DOHH2 (cell line): Measurements from ENCODE around the gene DAZAP1.

Experiments
- H3F3A ChIP-seq: fragments of 200-600 bp; sonication (generic), shearing (Covaris generic); 2 replicates; pipeline ENCODE4 v1.6.0; 2016; ENCODE audit warnings: antibody characterized with exemption, mild to moderate bottlenecking; ENCODE audit not compliant: control insufficient read depth, insufficient read depth
- H3K27ac ChIP-seq: fragments of 200-600 bp; sonication (generic); 2 replicates; pipeline ENCODE4 v1.5.1; 2014; ENCODE audit warnings: low read depth, mild to moderate bottlenecking, low read length, moderate library complexity
- H3K27me3 ChIP-seq: fragments of 200-600 bp; sonication (generic); 2 replicates; pipeline ENCODE4 v1.6.1; 2014; ENCODE audit warnings: mild to moderate bottlenecking, low read length, mixed read lengths; ENCODE audit not compliant: control insufficient read depth
- H3K36me3 ChIP-seq: fragments of 200-600 bp; sonication (generic); 2 replicates; pipeline ENCODE4 v1.6.1; 2014; ENCODE audit warnings: mild to moderate bottlenecking, low read length, moderate library complexity, mixed read lengths; ENCODE audit not compliant: control insufficient read depth
- H3K4me1 ChIP-seq: fragments of 200-600 bp; sonication (generic); 2 replicates; pipeline ENCODE4 v1.6.1; 2014; ENCODE audit warnings: mild to moderate bottlenecking, low read length, mixed read lengths; ENCODE audit not compliant: control insufficient read depth
- H3K4me2 ChIP-seq: fragments of 200-600 bp; sonication (generic); 2 replicates; pipeline ENCODE4 v1.6.0; 2014; ENCODE audit warnings: mild to moderate bottlenecking, low read length, moderate library complexity
- H3K4me3 ChIP-seq: fragments of 200-600 bp; sonication (generic); 2 replicates; pipeline ENCODE4 v1.5.1; 2014; ENCODE audit warnings: mild to moderate bottlenecking, low read length, mixed read lengths
- H3K79me2 ChIP-seq: fragments of 200-600 bp; sonication (generic); 2 replicates; pipeline ENCODE4 v1.6.1; 2014; ENCODE audit warnings: mild to moderate bottlenecking, low read length, mixed read lengths; ENCODE audit not compliant: control insufficient read depth
- H3K9me2 ChIP-seq: fragments of 200-600 bp; sonication (generic); replicated peaks from 2 replicates; pipeline ENCODE4 v1.6.1; 2014; ENCODE audit warnings: mild to moderate bottlenecking, low read length, mixed read lengths; ENCODE audit not compliant: control insufficient read depth
- H3K9me3 ChIP-seq: fragments of 200-600 bp; sonication (generic); 2 replicates; pipeline ENCODE4 v1.6.1; 2014; ENCODE audit warnings: antibody characterized with exemption, low read length, mixed read lengths; ENCODE audit not compliant: control insufficient read depth, insufficient read depth
- H4K20me1 ChIP-seq: fragments of 200-600 bp; sonication (generic); 2 replicates; pipeline ENCODE4 v1.6.0; 2014; ENCODE audit warnings: low read depth, mild to moderate bottlenecking, antibody characterized with exemption, low read length, moderate library complexity; ENCODE audit not compliant: control insufficient read depth, insufficient read depth
- CTCF ChIP-seq: fragments of 200-600 bp; sonication (generic); IDR thresholded peaks from one replicate; pipeline ENCODE4 v1.5.1; 2014; ENCODE audit warnings: antibody characterized with exemption, mild to moderate bottlenecking, low read depth, low read length; ENCODE audit not compliant: poor library complexity, severe bottlenecking
- EZH2phosphoT487 ChIP-seq: fragments of 200-600 bp; sonication (generic); IDR thresholded peaks from 2 replicates; pipeline ENCODE4 v1.6.1; 2017; ENCODE audit warnings: borderline replicate concordance, mild to moderate bottlenecking, antibody characterized with exemption, low read length, moderate library complexity, mixed read lengths

DAZAP1 gene

DNA sequence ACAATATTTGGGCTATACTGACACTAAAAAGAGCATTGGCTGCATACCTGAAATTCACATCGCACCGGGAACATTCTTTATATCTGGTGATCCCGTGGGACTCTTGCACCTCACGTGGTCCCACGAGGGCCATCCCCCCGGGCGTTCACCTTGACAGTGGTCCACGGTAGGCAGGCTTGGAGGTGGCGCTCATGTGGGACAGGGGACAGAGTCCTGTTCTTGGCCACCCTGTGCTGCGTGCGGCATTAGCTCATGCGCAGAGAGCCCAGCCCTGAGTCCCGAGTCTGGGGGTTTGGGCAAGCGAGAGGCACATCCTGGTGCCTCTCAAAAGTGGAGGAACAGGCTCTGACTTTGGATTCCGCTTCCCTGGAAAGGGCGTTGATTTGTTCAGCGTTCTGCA is 13.5 kb upstream of the DAZAP1 start:
- H4K20me1 ChIP-seq, result no peaks in the 10 kb centered on the region; the same call in 1 of the 2 replicates
- peaks cover 3% of the 10 kb centered on the region; the same call in 1 of the 2 replicates for H3F3A ChIP-seq
- no peaks in the 10 kb centered on the region for H3K79me2 ChIP-seq
- TF ChIP-seq EZH2phosphoT487, result no peak
- TF ChIP-seq CTCF, result no peak
- no peaks in the 10 kb centered on the region for H3K9me2 ChIP-seq
- H3K27me3 ChIP-seq, result no peaks in the 10 kb centered on the region
- no peak overlapping the region for H3K4me2 ChIP-seq
- H3K27ac ChIP-seq, result no peak overlapping the region
- H3K4me3 ChIP-seq, result no peak overlapping the region
- H3K4me1 ChIP-seq, result no peaks in the 10 kb centered on the region
- H3K36me3 ChIP-seq, result peaks cover 36% of the 10 kb centered on the region
- no peaks in the 10 kb centered on the region for H3K9me3 ChIP-seq

DNA sequence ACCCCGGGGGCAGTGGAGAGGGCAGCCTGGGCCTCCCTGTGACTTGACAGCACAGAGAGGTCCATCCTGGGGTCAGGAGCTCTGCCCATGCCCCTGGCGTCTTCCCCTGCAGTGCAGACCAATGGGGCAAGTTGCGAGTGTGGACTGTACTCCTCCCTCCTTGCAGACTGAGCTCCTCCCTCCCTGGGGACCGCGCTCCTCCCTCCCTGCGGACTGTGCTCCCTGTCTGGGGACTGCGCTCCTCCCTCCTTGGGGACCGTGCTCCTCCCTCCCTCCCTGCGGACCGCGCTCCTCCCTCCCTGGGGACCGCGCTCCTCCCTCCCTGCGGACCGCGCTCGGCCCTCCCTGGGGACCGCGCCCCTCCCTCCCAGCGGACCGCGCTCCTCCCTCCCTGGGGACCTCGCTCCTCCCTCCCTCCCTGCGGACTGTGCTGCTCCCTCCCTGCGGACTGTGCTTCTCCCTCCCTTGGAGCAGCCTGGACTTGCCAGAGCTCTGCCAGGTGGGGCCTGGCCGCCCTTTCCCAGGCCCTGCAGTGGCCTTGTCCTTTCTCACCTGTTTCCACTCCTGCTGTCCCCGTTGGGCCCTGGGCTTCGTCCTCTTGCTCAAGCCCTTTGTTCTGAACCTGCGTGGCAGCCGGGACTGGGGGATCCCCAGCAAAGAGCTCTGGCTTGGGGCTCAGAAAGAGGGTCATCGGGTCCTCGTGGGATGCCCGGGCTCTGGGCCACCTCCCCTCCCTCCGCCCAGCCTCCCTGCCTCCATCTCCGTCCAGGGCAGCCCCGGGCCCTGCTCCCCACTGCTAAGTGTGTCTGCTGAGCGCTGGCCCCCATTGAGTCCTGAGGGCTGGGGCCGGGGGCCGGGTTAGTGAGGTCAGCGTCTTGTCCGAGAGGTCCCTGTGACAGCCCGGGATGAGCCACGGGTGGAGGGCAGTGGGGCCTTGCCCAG is 12.9 kb upstream of the DAZAP1 start:
- H3K4me3 ChIP-seq, result no peak overlapping the region
- no peaks in the 10 kb centered on the region for H3K27me3 ChIP-seq
- H3K9me3 ChIP-seq, result no peaks in the 10 kb centered on the region
- no peak overlapping the region for H3K4me2 ChIP-seq
- H3K4me1 ChIP-seq, result no peaks in the 10 kb centered on the region
- H3F3A ChIP-seq, result peaks cover 3% of the 10 kb centered on the region; the same call in 1 of the 2 replicates
- TF ChIP-seq CTCF (no peak), EZH2phosphoT487 (no peak)
- H4K20me1 ChIP-seq, result peaks cover 3% of the 10 kb centered on the region
- peaks cover 36% of the 10 kb centered on the region; the same call in 1 of the 2 replicates for H3K36me3 ChIP-seq
- no peaks in the 10 kb centered on the region for H3K79me2 ChIP-seq
- no peak overlapping the region for H3K27ac ChIP-seq
- no peaks in the 10 kb centered on the region for H3K9me2 ChIP-seq

- no peaks in the 10 kb centered on the region for H3K27me3 ChIP-seq
- H3K79me2 ChIP-seq, result peaks cover 6% of the 10 kb centered on the region
- peaks cover 3% of the 10 kb centered on the region; the same call in 1 of the 2 replicates for H3F3A ChIP-seq
- H3K9me2 ChIP-seq, result no peaks in the 10 kb centered on the region
- no peak overlapping the region for H3K4me3 ChIP-seq
- peaks cover 4% of the 10 kb centered on the region for H3K4me1 ChIP-seq
- no peak overlapping the region for H3K27ac ChIP-seq
- no peak for TF ChIP-seq CTCF
- peaks cover 3% of the 10 kb centered on the region for H4K20me1 ChIP-seq
- H3K4me2 ChIP-seq, result no peak overlapping the region
- no peaks in the 10 kb centered on the region for H3K9me3 ChIP-seq
- peaks cover 35% of the 10 kb centered on the region; the same call in 1 of the 2 replicates for H3K36me3 ChIP-seq
Observed at GRCh38 chr19:1395194-1396018, 12.0 kb upstream of the DAZAP1 start.
